IMR-90 (cell line): ENCODE measurements around the gene BRD8. TPM values are rescaled to one million over a fixed set of nuclear protein-coding genes. Genes with fewer than 3 reads are reported as not detected.

Experiments used
- ATAC-seq: fragments of 200-7000 bp; cut with Tn5 transposase; 2 replicates; pipeline ENCODE4 v1.9.1; 2020; ENCODE audit warnings: low read depth, mild to moderate bottlenecking, moderate library complexity
- BruUV-seq: library from RNA; stranded (reverse); fragments of 400-500 nt; replicated peaks from 2 replicates; lab custom pipeline; 2021; lab: Mats Ljungman, UMichigan
- CTCF ChIA-PET: fragments of 300-600 bp; formaldehyde crosslinking; extraction: SDS; loops from one replicate; lab custom pipeline; 2021; ENCODE audit warnings: antibody characterized with exemption; lab: Yijun Ruan, JAX
- POLR2A ChIA-PET: fragments of 300-600 bp; sonication (Branson Sonifier 250); formaldehyde crosslinking; loops from one replicate; lab custom pipeline; 2022; ENCODE audit warnings: antibody characterized with exemption; ENCODE audit not compliant: unreplicated experiment; lab: Charles Lee
- DNase-seq: peaks from one replicate; pipeline ENCODE4 v3.0.0; 2013
- H2AFZ ChIP-seq: replicated peaks from 2 replicates; pipeline ENCODE3; 2013; ENCODE audit warnings: low read length, mild to moderate bottlenecking; ENCODE audit not compliant: poor library complexity
- H2AK5ac ChIP-seq: 2 replicates; pipeline ENCODE4 v1.6.1; 2013; ENCODE audit warnings: low read depth, low read length, inconsistent platforms
- H2AK9ac ChIP-seq: replicated peaks from 2 replicates; pipeline ENCODE3; 2013; ENCODE audit warnings: mild to moderate bottlenecking, low read depth, low read length, moderate library complexity; ENCODE audit not compliant: poor library complexity
- H2BK120ac ChIP-seq: 2 replicates; pipeline ENCODE4 v1.6.1; 2013; ENCODE audit warnings: low read depth, low read length, inconsistent platforms
- H2BK15ac ChIP-seq: 3 replicates; pipeline ENCODE4 v1.6.1; 2013; ENCODE audit warnings: low read depth, low read length, inconsistent platforms
- H2BK20ac ChIP-seq: 2 replicates; pipeline ENCODE4 v1.6.1; 2013; ENCODE audit warnings: low read depth, mild to moderate bottlenecking, inconsistent platforms, low read length, moderate library complexity
- H2BK5ac ChIP-seq: 2 replicates; pipeline ENCODE4 v1.6.1; 2013; ENCODE audit warnings: mild to moderate bottlenecking, low read depth, low read length, inconsistent platforms; ENCODE audit not compliant: poor library complexity, severe bottlenecking
- H3K14ac ChIP-seq: replicated peaks from 2 replicates; pipeline ENCODE4 v1.6.1; 2013; ENCODE audit warnings: low read depth, low read length, inconsistent platforms
- H3K18ac ChIP-seq: 2 replicates; pipeline ENCODE4 v1.6.1; 2013; ENCODE audit warnings: low read depth, low read length, control low read depth
- H3K23ac ChIP-seq: 2 replicates; pipeline ENCODE4 v1.6.1; 2013; ENCODE audit warnings: low read depth, low read length, inconsistent platforms
- H3K27ac ChIP-seq: 2 replicates; pipeline ENCODE4 v1.5.1; 2013; ENCODE audit warnings: mild to moderate bottlenecking, control low read depth, low read length; ENCODE audit not compliant: insufficient read depth
- H3K27me3 ChIP-seq: 2 replicates; pipeline ENCODE4 v1.6.1; 2013; ENCODE audit warnings: low read length; ENCODE audit not compliant: control insufficient read depth, insufficient read depth
- H3K36me3 ChIP-seq: 2 replicates; pipeline ENCODE4 v1.6.1; 2013; ENCODE audit warnings: low read length, mixed read lengths; ENCODE audit not compliant: control insufficient read depth, insufficient read depth
- H3K4ac ChIP-seq: 2 replicates; pipeline ENCODE4 v1.6.1; 2013; ENCODE audit warnings: low read depth, low read length, inconsistent platforms
- H3K4me1 ChIP-seq: 2 replicates; pipeline ENCODE4 v1.6.1; 2013; ENCODE audit warnings: low read length, mixed read lengths; ENCODE audit not compliant: control insufficient read depth, insufficient read depth
- H3K4me2 ChIP-seq: 2 replicates; pipeline ENCODE4 v1.6.1; 2013; ENCODE audit warnings: low read depth, mild to moderate bottlenecking, control low read depth, low read length, moderate library complexity
- H3K4me3 ChIP-seq: 2 replicates; pipeline ENCODE4 v1.5.1; 2013; ENCODE audit warnings: low read depth, mild to moderate bottlenecking, control low read depth, low read length, moderate library complexity; ENCODE audit not compliant: insufficient read depth
- H3K56ac ChIP-seq: 2 replicates; pipeline ENCODE4 v1.6.1; 2013; ENCODE audit warnings: low read length, inconsistent platforms; ENCODE audit not compliant: insufficient read depth; ENCODE audit errors: extremely low read depth
- H3K79me1 ChIP-seq, 2 experiments: 2 replicates each; pipeline ENCODE4 v1.6.1; 2013; ENCODE audit warnings: low read length in 2 of 2, inconsistent platforms in 1 of 2, low read depth in 1 of 2
- H3K9ac ChIP-seq: 2 replicates; pipeline ENCODE4 v1.6.1; 2013; ENCODE audit warnings: low read depth, low read length, control low read depth
- H3K9me1 ChIP-seq: 2 replicates; pipeline ENCODE4 v1.6.1; 2013; ENCODE audit warnings: low read length, inconsistent platforms; ENCODE audit not compliant: insufficient read depth
- H3K9me3 ChIP-seq: 2 replicates; pipeline ENCODE4 v1.6.1; 2013; ENCODE audit warnings: low read length; ENCODE audit not compliant: control insufficient read depth, insufficient read depth
- H4K20me1 ChIP-seq: 2 replicates; pipeline ENCODE4 v1.6.1; 2013; ENCODE audit warnings: low read length, inconsistent platforms; ENCODE audit not compliant: insufficient read depth
- H4K5ac ChIP-seq: 2 replicates; pipeline ENCODE4 v1.6.1; 2013; ENCODE audit warnings: mild to moderate bottlenecking, low read depth, low read length, control low read depth
- H4K8ac ChIP-seq, 2 experiments: 2 replicates each; pipeline ENCODE4 v1.6.1; 2013; ENCODE audit warnings: low read depth in 2 of 2, low read length in 2 of 2, control low read depth in 1 of 2, inconsistent platforms in 1 of 2
- H4K91ac ChIP-seq: 2 replicates; pipeline ENCODE4 v1.6.1; 2013; ENCODE audit warnings: low read depth, low read length, inconsistent platforms; ENCODE audit not compliant: insufficient read depth
- CHD1 ChIP-seq: IDR thresholded peaks from 2 replicates; pipeline ENCODE4 v1.6.1; 2012; ENCODE audit warnings: low read depth, low read length, improper control_type of control experiment
- MXI1 ChIP-seq: IDR thresholded peaks from 2 replicates; pipeline ENCODE4 v1.6.1; 2012; ENCODE audit warnings: low read depth, mild to moderate bottlenecking, low read length, moderate library complexity, borderline replicate concordance
- NFE2L2 ChIP-seq: fragments of 150-350 bp; IDR thresholded peaks from 2 replicates; pipeline ENCODE4 v1.6.1; 2016; ENCODE audit warnings: low read depth, mild to moderate bottlenecking, low read length
- POLR2A ChIP-seq: IDR thresholded peaks from 2 replicates; pipeline ENCODE4 v1.6.1; 2012; ENCODE audit warnings: mild to moderate bottlenecking, low read depth, low read length
- RAD21 ChIP-seq: IDR thresholded peaks from 2 replicates; pipeline ENCODE4 v1.6.1; 2012; ENCODE audit warnings: low read length, improper control_type of control experiment
- WGBS, 2 experiments: methylation state at CpG; one replicate each; pipeline versions ENCODE4 v1.1.5 to v1.1.7; 2013; ENCODE audit warnings: missing lambda C conversion rate in 2 of 2; ENCODE audit not compliant: insufficient read length in 1 of 2; ENCODE audit errors: extremely low coverage in 2 of 2; 5-methylcytosine and 5-hydroxymethylcytosine counted together
- dilution Hi-C: fragments of 300-500 bp; cut with HindIII; formaldehyde crosslinking; loops from one replicate; pipeline ENCODE4 v1.14.3; 2018; ENCODE audit warnings: low sequenced_read_pairs; ENCODE audit not compliant: unreplicated experiment
- in situ Hi-C: fragments of 300-500 bp; cut with MboI; formaldehyde crosslinking; loops from 3 replicates; pipeline ENCODE4 v1.14.3; 2019; ENCODE audit warnings: low sequenced_read_pairs, inconsistent platforms, mixed read lengths
- intact Hi-C: fragments of 100-400 bp; cut with micrococcal nuclease; formaldehyde crosslinking; loops from 2 replicates; pipeline ENCODE4 v1.10.0; 2022
- polyA plus RNA-seq, 3 experiments: library from polyadenylated mRNA; depleted of rRNA; stranded (reverse); fragments of >200 nt; gene quantifications; 2 replicates each; pipeline ENCODE4 v1.2.3, GENCODE V29; 2012; ENCODE audit warnings: low replicate concordance in 1 of 3
- total RNA-seq: library from RNA; depleted of rRNA; stranded (reverse); fragments of >200 nt; gene quantifications from 2 replicates; pipeline ENCODE4 v1.2.3, GENCODE V29; 2012
- TF ChIP-seq, protein P1 (sequence below): fragments of 150-350 bp; IDR thresholded peaks from 2 replicates; pipeline ENCODE4 v1.6.1; 2017; ENCODE audit warnings: mild to moderate bottlenecking, antibody characterized with exemption, low read length, low read depth
- TF ChIP-seq, protein P2 (sequence below): conservative IDR thresholded peaks from 2 replicates; pipeline ENCODE4 v1.5.1; 2012; ENCODE audit warnings: mild to moderate bottlenecking, low read depth, low read length, improper control_type of control experiment

Gene BRD8
- total and polyA plus RNA-seq, 2 of the 4 experiments (the other 2 are of a cell fraction): 36.9 to 43.6 TPM

DNA sequence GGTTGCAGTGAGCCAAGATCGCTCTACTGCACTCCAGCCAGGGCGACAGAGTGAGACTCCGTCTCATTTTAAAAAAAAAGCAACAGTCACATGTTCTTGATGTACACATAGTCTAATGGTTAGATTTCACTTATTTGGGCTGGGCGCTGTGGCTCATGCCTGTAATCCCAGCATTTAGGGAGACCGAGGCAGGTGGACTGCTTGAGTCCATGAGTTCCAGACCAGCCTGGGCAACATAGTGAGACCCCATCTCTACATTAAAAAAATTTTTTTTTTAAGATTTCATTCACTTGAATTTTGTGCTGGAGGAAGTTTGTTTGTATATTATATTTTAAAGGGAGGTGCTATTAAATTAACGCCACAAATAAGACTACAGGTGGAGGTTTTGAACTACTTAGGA lies 72.7 kb downstream of the BRD8 start:
- H4K91ac ChIP-seq: no peak overlapping the region
- no peaks in the 10 kb centered on the region for H3K4me1 ChIP-seq
- WGBS, 2 experiments: no CpG with 5 or more reads among the region's 6 CpGs
- ChIA-PET POLR2A (no interaction called here), CTCF (no interaction called here)
- H3K23ac ChIP-seq: no peak overlapping the region
- no peak for TF ChIP-seq MXI1
- no peak for TF ChIP-seq CHD1
- TF ChIP-seq NFE2L2: no peak
- TF ChIP-seq RAD21: no peak
- TF ChIP-seq POLR2A: no peak
- TF ChIP-seq, protein P1, sequence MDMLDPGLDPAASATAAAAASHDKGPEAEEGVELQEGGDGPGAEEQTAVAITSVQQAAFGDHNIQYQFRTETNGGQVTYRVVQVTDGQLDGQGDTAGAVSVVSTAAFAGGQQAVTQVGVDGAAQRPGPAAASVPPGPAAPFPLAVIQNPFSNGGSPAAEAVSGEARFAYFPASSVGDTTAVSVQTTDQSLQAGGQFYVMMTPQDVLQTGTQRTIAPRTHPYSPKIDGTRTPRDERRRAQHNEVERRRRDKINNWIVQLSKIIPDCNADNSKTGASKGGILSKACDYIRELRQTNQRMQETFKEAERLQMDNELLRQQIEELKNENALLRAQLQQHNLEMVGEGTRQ: no peak
- TF ChIP-seq, protein P2, sequence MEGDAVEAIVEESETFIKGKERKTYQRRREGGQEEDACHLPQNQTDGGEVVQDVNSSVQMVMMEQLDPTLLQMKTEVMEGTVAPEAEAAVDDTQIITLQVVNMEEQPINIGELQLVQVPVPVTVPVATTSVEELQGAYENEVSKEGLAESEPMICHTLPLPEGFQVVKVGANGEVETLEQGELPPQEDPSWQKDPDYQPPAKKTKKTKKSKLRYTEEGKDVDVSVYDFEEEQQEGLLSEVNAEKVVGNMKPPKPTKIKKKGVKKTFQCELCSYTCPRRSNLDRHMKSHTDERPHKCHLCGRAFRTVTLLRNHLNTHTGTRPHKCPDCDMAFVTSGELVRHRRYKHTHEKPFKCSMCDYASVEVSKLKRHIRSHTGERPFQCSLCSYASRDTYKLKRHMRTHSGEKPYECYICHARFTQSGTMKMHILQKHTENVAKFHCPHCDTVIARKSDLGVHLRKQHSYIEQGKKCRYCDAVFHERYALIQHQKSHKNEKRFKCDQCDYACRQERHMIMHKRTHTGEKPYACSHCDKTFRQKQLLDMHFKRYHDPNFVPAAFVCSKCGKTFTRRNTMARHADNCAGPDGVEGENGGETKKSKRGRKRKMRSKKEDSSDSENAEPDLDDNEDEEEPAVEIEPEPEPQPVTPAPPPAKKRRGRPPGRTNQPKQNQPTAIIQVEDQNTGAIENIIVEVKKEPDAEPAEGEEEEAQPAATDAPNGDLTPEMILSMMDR: no peak
- no peaks in the 10 kb centered on the region for H3K9me3 ChIP-seq
- no peak overlapping the region for H4K8ac ChIP-seq
- intact Hi-C loops: no loop called here
- no peak overlapping the region for H3K4me2 ChIP-seq
- no peak overlapping the region for H3K9ac ChIP-seq
- ATAC-seq (no peak), DNase-seq (no peak)
- H2BK120ac ChIP-seq: no peak overlapping the region
- H2BK15ac ChIP-seq: no peak overlapping the region
- no peak overlapping the region for H3K4me3 ChIP-seq
- H2AFZ ChIP-seq: no peak overlapping the region
- H4K20me1 ChIP-seq: no peaks in the 10 kb centered on the region
- no peaks in the 10 kb centered on the region for H3K9me1 ChIP-seq
- dilution Hi-C loops: no loop called here
- H4K5ac ChIP-seq: no peak overlapping the region
- no peak overlapping the region for H2BK20ac ChIP-seq
- no TSS peak for BruUV-seq
- no peaks in the 10 kb centered on the region for H3K79me1 ChIP-seq
- no peak overlapping the region for H2AK9ac ChIP-seq
- no peak overlapping the region for H3K4ac ChIP-seq
- H3K14ac ChIP-seq: no peak overlapping the region
- H3K18ac ChIP-seq: no peak overlapping the region
- no peak overlapping the region for H2BK5ac ChIP-seq
- H3K56ac ChIP-seq: no peak overlapping the region
- in situ Hi-C loops: no loop called here
- H2AK5ac ChIP-seq: no peak overlapping the region
- no peak overlapping the region for H3K27ac ChIP-seq
- peaks cover 9% of the 10 kb centered on the region for H3K27me3 ChIP-seq
- no peaks in the 10 kb centered on the region for H3K36me3 ChIP-seq
